ENCODE results near the gene ABCA4. TPM values are rescaled to one million over a fixed set of nuclear protein-coding genes. Genes with fewer than 3 reads are reported as not detected.
A peak's percentile ranks its signal among the peaks of the same experiment; 100 is the strongest.

Gene ABCA4
- total RNA-seq, 1 donor from 2014 or later = 0.11 TPM

DNA sequence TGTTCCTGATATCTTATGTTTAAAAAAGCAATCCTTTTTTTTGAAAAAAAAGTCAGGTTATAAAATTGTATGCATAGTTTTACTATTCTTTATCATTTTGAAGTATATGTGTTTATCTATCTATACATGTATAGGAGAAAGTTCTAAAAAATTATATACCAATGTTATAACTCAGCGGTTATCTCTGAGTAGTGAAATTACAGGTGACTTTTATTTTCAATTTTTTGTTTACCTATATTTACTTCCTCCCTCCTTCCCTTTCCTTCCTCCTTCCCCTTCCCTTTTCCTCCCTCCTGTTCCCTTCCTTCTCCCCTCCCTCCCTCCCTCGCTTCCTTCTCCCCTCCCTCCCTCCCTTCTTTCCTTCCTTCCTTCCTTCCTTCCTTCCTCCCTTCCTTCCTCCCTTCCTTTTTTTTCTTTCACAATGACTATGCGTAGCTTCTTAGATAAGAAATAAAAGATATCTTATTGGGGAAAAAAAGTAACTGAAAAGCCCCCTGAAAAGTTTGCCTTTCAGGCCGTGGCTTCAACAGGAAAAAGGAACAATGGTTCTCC, 77.1 kb downstream of the ABCA4 start:
- intact Hi-C loops (cut with DNase I) = loop anchor here (2.0 kb wide), 2 partner anchors 193 to 283 kb away; partner anchors contain the start of gene ARHGAP29
- ATAC-seq (no peak), DNase-seq (ENCODE audit: missing footprints) (no peak)

DNA sequence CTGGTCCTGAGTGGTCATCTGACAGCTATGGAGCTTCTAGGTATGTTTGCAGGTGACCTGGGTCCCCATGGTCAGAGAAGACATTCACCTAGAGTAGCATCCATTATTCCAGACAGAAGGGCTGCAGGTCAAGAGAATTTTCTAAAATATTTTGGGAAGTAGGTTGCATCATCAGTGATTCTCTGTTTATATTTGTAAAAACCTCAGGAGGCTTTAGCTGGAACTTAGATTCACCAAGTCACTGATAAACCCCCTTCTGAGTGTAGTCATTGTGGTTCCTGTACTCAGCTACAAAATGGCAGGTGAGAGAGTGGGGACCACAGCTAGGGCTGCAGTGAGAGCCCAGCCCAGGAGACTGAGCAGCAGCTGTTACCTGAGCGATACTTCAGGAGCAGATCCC, 78.6 kb downstream of the ABCA4 start:
- ATAC-seq = no peak

DNA sequence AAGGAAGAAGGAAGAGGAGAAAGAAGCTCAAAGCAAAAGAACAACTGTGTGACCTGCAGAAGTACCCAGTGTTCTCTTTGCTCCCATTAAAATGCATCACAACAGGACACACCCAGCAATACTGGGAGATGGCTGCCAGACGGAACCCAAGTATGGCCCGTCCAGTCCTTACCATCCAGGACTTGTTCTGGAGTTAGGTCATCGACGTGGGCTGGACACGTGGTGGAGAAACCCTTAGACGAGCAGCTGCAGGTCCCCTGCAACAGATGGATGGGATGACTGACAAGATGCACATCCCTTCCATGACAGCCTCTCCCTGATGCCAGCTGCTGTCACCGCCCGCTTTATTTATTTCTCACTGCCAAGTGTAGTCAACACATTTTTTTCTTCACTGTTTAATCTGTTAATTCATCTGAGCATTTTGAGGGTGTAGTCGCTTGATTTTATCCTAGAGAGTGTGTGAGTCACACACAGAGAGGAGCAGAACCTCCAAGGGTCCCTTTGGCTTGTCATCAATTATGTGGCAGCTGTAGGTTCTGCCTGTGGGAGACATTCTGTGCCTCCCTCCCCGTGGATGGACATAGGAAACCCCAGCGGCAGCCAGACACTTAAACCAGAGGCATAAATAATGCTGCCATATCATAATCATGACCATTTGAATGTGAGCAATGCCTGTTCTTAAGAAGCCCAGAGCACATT, 80.9 kb downstream of the ABCA4 start:
- ATAC-seq = peak; percentile 71
- no peak for DNase-seq (ENCODE audit: missing footprints)
- intact Hi-C loops (cut with DNase I) = no loop called here

More for the DNA sequence above, 78.6 kb downstream of the ABCA4 start:
- DNase-seq (ENCODE audit: missing footprints) = no peak
- intact Hi-C loops (cut with DNase I) = no loop called here

DNA sequence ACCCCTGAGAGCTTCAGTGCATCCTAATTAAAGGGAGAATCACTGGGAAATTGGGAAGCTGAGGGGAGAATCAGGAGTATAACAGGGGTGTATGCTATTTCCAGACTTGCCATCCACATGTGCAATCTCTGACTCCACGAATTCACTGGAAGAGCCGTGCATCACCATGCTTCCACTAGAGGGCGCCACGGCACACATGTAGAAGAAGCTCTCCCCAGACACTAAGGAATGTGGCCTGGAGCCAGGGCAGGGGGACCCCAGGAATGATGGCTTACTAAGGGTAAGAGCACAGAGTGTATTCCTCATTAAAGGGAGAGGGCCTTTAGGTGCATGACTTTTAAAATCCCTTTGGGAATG, 81.5 kb downstream of the ABCA4 start:
- peak; percentile 29 for ATAC-seq
- intact Hi-C loops (cut with DNase I) = no loop called here
- DNase-seq (ENCODE audit: missing footprints) = peak; percentile 85

DNA sequence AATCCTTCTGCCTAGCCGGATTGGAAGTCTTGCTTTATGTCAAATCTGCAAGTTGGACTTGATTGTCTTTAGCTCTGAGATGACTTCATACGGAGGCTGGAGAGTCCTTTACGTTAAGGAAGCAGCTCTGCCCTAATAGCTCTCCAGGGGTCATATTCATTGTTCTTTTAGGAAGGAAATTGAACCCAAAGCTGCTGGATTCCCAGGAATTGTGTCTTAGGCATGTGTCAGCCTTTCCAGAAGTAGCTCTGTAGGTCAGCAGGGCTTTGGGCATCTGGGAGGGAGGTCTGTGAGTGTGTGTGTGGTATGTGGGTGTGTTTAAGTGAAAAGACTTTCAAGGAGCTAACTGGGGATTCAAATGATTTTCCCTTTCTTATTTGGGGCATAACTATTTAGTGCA, 82.4 kb downstream of the ABCA4 start:
- no peak for DNase-seq (ENCODE audit: missing footprints)
- intact Hi-C loops (cut with DNase I) = no loop called here
- ATAC-seq = no peak

DNA sequence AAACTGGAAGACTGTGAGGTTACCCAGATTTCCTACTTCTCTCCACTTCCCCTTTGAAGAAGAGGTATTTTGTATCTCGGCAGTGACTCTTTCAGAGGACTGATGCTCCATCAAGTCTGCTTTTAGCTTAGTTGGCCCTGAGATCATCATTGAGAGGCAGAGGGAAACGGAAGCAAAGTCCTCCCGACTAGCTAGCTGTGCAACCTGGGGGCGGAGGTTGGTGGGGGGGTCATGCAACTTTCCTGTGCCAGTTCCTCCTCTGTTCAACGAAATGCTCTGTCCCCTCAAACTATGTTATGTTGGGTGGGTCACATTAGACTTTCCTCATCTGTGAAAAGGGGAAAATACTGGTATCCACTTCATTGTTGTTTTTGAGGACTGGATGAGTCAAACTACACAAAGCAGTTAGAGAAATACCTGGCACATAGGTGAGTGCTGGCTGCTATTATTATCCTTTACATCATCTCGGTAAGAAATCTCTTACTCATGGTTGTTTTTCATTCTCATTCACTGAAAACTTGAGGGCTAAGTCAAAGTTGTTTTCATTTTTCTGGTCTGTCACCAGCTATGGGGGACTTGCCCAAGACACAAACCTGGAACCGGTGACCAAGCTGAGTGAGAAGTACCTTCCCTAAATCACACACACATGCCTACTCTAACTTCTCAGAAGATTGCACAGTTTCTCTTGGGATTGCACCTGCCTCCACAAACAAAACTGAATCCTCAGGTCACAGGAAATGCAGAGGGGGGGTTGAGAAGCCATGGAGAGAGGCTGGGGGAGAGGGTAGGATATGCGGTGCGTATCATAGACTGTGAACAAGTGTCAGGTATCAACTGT, 83.3 kb downstream of the ABCA4 start:
- DNase-seq (ENCODE audit: missing footprints) (no peak), ATAC-seq (no peak)
- intact Hi-C loops (cut with DNase I) = no loop called here

DNA sequence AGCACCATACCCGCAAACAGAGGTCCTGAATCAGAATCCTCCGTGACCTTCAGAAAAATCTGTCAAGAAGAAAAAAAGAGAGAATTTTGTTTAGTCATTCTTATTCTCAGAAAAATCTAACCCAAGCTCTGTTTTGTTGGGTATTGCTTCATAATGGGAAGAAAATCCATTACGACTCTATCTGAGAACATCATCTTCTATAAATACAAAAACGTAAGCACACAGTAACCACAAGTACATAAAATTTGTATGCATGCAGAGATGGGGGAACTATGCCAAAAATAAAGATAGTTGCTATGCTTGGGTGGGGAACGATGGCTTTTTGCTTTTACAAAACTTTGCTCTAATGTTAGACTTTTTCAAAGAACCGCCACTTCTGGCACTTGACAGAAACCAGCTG, 84.2 kb downstream of the ABCA4 start:
- ATAC-seq = no peak
- no peak for DNase-seq (ENCODE audit: missing footprints)
- intact Hi-C loops (cut with DNase I) = no loop called here

DNA sequence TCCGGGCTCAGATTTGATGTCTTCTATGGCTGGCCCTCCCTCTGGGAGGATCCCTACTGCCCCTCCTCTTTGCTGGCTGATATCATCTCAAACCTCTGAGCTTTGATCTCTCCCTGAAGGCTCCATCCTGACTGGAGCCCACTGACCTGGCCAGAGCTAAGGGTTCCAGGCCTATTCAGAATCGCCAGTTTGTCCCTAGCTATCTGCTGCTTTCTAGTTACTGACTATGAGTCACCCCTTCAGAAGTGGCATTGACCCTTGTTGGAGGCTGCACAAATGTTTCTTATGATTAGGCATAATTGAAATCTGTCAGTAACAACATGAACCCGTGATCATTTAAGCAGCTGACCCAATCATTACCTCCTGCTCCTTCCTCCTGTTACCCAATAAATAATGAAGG, 87.1 kb downstream of the ABCA4 start:
- intact Hi-C loops (cut with DNase I) = no loop called here
- ATAC-seq (no peak), DNase-seq (ENCODE audit: missing footprints) (no peak)

DNA sequence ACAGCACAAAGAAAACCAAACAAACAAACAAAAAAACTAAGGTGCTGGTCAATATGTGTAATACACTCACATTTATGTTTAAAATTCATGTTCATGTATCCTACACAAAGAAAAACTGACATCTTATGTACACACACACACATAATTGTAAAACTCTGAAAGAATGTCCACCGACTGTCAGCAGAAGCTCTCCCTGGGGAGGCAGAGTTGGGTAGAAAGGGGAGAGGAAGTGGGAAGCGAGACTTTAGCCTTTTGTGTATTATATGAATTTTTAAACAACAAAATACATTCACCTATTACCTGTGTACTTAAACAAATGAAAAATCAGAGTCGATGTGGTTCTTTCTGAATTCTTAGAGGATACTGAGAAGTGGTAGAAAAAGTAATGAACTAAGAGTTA, 88.3 kb downstream of the ABCA4 start:
- no peak for DNase-seq (ENCODE audit: missing footprints)
- intact Hi-C loops (cut with DNase I) = no loop called here
- no peak for ATAC-seq

DNA sequence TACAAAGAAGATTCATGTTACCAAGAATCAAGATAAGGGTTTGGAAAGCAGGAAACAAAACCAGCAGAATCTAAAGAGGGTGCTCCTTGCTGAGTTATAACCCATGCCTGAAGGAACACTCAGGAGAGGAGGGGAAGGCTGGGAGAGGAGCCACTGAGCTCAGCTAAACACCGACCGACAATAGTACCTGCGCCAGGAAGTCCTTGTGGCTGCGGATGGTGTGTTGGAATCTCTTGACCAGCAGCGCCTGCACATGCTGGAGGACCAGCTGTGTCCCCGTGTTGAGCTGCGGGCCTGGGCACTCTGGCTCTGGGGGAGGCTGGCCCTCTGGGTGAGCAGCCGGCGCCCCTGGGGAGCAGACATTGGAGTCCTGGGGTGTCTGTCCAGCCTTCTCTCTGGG, 89.4 kb downstream of the ABCA4 start:
- DNase-seq (ENCODE audit: missing footprints) (no peak), ATAC-seq (no peak)
- intact Hi-C loops (cut with DNase I) = no loop called here

DNA sequence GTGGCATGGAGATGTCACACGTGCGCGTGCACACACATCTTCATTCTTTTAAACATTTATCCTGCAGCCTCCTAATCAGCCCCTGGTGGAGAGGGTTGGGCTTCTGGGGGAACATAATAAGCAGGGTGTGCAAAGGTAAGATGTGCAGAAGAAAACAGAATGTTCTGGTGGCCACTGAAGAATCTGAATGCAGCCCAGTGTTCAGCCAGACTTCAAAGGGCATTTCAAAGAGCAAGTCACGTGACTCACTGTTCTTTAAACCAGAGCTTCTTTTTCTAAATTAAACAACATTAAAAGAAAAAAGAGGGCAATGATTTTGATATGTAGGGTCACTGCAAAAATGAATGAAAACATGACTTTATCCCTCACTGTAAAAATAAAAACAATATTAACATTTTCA, 89.8 kb downstream of the ABCA4 start:
- DNase-seq (ENCODE audit: missing footprints) (no peak), ATAC-seq (no peak)
- intact Hi-C loops (cut with DNase I) = no loop called here

DNA sequence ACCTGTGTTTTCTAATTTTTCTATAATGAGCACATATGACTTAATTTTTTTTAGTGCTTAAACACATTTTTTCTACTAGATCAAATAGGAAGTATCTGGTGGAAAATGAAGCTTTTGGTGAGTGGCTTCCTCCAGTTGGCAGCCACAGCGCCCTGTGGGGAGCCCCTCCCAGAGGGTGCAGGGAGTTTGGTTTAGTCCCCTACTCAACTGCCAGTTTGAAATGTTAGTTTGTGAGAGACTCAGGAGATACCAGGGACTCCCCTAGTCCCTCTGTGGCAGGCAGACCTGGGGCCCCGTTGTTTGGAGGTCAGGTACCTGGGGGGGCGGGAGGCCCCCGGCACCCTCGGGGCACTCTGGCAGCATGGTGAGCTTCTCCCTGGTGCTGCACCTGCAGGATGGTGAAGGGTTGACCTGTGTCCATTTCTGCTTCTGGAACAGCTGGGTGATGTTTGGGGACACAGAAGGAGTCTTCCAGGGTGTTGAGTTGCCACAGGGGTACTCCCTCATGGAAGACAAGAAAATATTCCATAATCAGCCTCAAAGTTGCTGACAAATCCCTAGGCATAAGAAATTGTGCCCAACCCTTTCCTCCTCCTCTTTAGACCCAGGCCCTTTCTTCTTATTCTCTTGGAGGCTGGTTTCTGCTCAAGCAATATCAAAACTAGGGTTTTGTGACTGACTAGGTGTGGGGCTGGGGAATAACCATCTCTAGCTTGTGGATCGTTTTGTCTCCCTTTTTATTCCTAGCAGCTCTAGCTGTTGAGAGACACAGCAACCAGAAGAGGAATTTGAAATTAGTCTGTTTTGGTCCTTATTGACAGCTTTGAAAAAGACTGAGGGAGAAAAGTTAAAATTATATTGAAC, 91.6 kb downstream of the ABCA4 start:
- DNase-seq (ENCODE audit: missing footprints) (no peak), ATAC-seq (no peak)
- intact Hi-C loops (cut with DNase I) = loop anchor here (5.0 kb wide), 1 partner anchor 438 kb away; no protein-coding TSS in a partner anchor

DNA sequence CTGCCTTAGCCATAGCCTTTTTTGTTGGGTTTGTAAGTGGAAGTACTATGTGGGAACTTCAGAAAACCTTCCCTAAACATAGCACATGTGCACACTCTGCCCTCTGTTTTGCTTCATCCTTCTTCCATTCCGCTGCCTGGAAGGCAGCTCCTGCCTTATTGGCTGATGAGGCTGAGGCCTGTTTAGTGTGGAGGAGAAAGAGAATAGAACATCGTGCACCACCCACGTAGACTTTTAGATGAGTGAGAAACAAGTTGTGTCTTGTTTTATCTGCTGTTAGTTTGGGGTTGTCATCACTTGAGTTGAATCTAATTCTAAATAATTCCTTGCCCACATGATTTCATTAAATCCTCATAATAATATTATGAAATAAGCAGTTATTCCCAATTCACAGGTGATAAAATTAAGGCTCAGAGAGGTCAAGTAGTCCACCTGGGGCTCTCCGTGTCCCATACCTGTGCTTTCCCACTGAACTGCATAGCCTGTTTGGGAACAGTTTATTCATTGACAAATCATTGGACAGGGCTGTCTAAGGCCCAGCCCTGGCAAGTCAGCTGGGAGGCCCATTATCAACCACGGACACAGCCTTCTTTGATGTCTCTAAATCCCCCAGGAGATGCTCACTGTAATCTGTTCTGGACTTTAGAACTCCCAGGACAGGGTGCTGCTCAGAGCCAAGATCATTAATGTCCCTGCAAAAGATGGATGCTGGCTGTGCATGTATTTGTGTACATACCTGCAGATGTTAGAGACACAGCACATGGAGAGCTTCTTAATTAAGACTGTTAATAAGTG, 93.0 kb downstream of the ABCA4 start:
- DNase-seq (ENCODE audit: missing footprints) = no peak
- no peak for ATAC-seq
- intact Hi-C loops (cut with DNase I) = loop anchor here (2.0 to 5.0 kb wide), 2 partner anchors 33 to 439 kb away; no protein-coding TSS in a partner anchor

DNA sequence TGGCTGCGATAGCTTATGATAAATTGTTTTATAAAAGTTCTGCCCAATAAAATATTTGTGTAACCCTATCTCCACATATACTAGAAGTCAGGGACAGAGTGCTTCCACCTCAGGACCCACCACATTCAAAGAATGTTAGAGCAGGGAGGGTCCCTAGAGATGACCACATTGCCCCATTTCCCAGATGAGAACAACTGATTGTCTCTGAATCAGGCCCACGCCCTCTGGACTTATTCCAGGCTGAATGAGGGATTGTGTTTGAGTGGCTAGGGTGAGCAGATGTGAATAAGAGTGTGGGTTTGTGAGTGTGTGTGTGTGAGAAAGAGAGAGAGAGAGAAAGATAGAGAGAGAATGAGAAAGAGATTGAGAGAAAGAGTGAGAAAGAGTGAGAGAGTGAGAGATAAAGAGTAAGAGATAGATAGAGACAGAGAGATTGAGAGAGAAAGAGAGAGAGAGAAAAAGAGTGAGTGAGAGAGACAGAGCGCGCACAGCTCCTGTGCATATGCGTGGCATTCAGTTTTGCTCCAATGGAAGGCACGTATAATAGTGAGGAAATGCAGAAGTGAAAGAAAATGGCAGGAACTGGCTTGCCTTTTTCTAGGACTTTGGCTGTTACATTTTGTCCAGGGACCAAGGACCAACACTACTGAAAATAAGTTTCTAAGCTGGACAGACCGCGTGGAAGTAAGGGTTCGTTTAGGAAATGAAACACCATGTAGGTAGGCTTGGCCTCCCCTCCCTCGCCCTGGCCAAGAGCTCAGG, 94.1 kb downstream of the ABCA4 start:
- ATAC-seq = no peak
- DNase-seq (ENCODE audit: missing footprints) = no peak
- intact Hi-C loops (cut with DNase I) = loop anchor here (2.0 to 5.0 kb wide), 2 partner anchors 34 to 441 kb away; no protein-coding TSS in a partner anchor

DNA sequence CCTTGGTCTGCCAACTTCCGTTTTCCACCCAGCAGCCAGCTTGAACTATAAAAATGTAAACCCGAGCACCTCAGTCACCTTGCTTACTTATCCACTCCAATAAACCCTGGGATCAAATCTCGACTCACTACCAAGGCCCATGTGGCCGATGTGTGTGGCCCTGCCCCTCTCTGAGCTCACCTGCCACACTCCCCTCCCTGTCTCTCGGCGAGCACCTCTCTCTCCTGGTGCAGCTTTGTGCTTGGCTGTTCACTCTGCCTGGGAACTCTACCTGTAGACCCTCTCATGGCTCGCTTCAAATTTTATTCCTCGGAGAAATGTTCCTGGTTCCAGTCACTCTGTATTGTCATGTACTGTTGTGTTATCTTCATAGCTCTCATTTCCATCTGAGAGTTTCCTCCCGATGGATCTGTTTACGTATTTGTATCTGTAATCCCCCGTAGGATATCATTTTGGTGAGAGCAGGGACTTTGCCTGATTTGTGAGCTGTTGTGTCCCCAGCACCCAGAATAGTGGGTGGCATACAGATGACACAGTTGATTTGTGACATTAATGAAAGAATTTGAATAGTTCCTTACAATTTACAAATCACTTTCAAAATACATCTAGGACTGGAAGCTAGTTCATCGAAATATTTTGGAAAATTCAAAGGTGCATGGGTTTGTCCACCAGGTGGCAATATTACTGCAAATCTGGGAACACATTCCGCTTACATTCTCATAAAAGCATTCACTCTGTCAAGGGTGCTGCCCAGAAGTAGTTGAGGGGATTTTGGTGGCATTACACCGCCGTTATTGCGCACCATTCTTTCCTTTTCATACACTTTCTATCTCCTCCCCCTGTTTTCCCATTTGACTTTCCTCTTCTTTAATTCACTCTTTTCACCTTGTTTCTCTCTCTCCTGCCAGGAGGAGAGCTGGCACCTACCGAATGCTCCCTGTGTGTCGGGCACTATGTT, 95.3 kb downstream of the ABCA4 start:
- no peak for DNase-seq (ENCODE audit: missing footprints)
- intact Hi-C loops (cut with DNase I) = loop anchor here (1.0 to 5.0 kb wide), 3 partner anchors 35 to 442 kb away; no protein-coding TSS in a partner anchor
- ATAC-seq = no peak

DNA sequence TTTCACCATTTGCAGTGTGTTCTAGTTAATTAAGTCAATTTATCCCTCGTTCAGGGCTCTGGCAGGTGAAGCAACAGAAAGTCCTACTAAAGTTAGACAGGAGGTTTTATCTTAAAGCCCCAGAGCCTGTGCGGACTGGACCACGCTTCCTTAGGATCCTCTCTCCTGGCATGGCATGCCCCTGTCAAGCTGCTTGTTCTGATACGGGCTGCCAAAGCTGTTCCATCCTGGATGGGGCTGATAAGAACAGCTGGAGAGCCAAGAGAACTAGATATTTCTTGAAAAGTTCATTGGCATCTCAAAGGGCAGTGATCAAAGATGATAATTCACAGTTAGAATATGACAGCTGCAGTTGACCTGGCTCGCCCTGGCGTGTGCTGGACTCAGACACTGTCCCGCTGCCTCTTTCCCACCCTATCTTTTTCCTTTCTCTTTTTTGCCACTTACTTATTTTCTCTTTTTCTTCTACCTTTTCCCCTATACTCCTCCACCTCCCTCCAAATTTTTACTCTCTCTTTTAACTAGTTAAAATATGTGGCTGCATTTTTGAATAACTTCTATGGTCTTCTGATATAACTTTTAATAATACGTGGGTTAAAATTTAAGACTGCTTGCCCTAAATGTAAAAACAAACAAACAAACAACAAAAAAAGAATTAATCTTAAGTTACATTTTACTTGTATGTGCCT, 96.7 kb downstream of the ABCA4 start:
- intact Hi-C loops (cut with DNase I) = loop anchor here (5.0 kb wide), 1 partner anchor 117 kb away; the partner anchor contains the start of gene GCLM
- ATAC-seq (no peak), DNase-seq (ENCODE audit: missing footprints) (no peak)
